GM23248 (cell line): ENCODE data around the gene LSM3.

Experiments
- EZH2 ChIP-seq: fragments of 200-600 bp; sonication (generic); IDR thresholded peaks from 2 replicates; pipeline ENCODE4 v1.6.1; 2018; ENCODE audit warnings: antibody characterized with exemption, mild to moderate bottlenecking; ENCODE audit not compliant: insufficient read depth, poor library complexity, severe bottlenecking
- EZH2phosphoT487 ChIP-seq: fragments of 200-600 bp; sonication (generic); IDR thresholded peaks from 2 replicates; pipeline ENCODE4 v1.6.1; 2018; ENCODE audit warnings: antibody characterized with exemption, moderate library complexity, mild to moderate bottlenecking, low read depth; ENCODE audit not compliant: insufficient read depth

DNA sequence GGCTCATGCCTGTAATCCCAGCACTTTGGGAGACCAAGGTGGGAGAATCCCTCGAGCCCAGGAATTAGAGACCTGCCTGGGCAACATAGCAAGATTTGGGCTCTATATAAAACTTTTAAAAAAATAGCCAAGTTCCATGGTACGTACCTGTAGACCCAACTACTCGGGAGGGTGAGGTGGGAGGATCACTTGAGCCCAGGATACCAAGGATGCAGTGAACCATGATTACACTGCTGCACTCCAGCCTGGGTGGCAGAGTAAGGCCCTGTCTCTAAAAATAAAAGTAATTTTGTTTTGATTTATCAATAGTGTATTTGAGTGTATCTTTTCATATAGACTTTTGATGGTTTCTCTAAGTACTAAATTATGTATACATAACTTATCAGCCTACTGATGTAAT, 63.1 kb downstream of the LSM3 start:
- TF ChIP-seq EZH2 (no peak), EZH2phosphoT487 (no peak)
